Measurements from ENCODE around the gene ENPEP. TPM values are rescaled to one million over a fixed set of nuclear protein-coding genes. Genes with fewer than 3 reads are reported as not detected.
"Not testable (repeated sequence)": the region's sequence is repeated elsewhere in the genome, so short reads cannot be mapped to it uniquely, and the experiment has no call there.

Gene ENPEP
- total RNA-seq, 6 experiments from 2014 or later: 15.5 to 28.7 (median 24.7) TPM

GRCh38 chr4:110567214-110567613 lies 91.3 kb downstream of the ENPEP start:
- ATAC-seq (no peak), DNase-seq (no peak)
- Histone ChIP-seq H3K27ac (no peak overlapping the region), H3K4me3 (no peak overlapping the region), H3K36me3 (no peaks in the 10 kb centered on the region), H3K27me3 (no peaks in the 10 kb centered on the region), H3K9me3 (no peaks in the 10 kb centered on the region), H3K4me1 (no peaks in the 10 kb centered on the region)
- TF ChIP-seq, protein P1, sequence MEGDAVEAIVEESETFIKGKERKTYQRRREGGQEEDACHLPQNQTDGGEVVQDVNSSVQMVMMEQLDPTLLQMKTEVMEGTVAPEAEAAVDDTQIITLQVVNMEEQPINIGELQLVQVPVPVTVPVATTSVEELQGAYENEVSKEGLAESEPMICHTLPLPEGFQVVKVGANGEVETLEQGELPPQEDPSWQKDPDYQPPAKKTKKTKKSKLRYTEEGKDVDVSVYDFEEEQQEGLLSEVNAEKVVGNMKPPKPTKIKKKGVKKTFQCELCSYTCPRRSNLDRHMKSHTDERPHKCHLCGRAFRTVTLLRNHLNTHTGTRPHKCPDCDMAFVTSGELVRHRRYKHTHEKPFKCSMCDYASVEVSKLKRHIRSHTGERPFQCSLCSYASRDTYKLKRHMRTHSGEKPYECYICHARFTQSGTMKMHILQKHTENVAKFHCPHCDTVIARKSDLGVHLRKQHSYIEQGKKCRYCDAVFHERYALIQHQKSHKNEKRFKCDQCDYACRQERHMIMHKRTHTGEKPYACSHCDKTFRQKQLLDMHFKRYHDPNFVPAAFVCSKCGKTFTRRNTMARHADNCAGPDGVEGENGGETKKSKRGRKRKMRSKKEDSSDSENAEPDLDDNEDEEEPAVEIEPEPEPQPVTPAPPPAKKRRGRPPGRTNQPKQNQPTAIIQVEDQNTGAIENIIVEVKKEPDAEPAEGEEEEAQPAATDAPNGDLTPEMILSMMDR (IDR thresholded peaks at IDR 0.05): no peak
- no peak for TF ChIP-seq POLR2A (IDR thresholded peaks at IDR 0.05)
- 50% methylated on average over 6 of the region's 6 CpGs for WGBS (ENCODE audit: insufficient coverage, low coverage, low lambda C conversion rate, missing lambda C conversion rate)
- intact Hi-C loops (cut with DNase I): no loop called here

- H3K4me1 ChIP-seq; H3K4me3 ChIP-seq; intact Hi-C loops (cut with DNase I); H3K27me3 ChIP-seq; ATAC-seq; H3K27ac ChIP-seq; H3K36me3 ChIP-seq; H3K9me3 ChIP-seq; DNase-seq: not testable (repeated sequence)
- 92% methylated on average over 2 of the region's 2 CpGs for WGBS (ENCODE audit: insufficient coverage, low coverage, low lambda C conversion rate, missing lambda C conversion rate)
Observed at GRCh38 chr4:110576696-110577095, 100.7 kb downstream of the ENPEP start.

GRCh38 chr4:110586131-110586850 lies 110.3 kb downstream of the ENPEP start:
- WGBS (ENCODE audit: insufficient coverage, low coverage, low lambda C conversion rate, missing lambda C conversion rate): 16% methylated on average over 7 of the region's 7 CpGs
- no peak overlapping the region for H3K27ac ChIP-seq
- no peaks in the 10 kb centered on the region for H3K9me3 ChIP-seq
- ATAC-seq (peak; percentile 70 to 77 (median 74)), DNase-seq (no peak)
- H3K27me3 ChIP-seq: no peaks in the 10 kb centered on the region
- no peaks in the 10 kb centered on the region for H3K36me3 ChIP-seq
- intact Hi-C loops (cut with DNase I): no loop called here
- TF ChIP-seq, protein P1 (IDR thresholded peaks at IDR 0.05): peak; percentile 36 to 61 (median 50)
- TF ChIP-seq POLR2A (IDR thresholded peaks at IDR 0.05): no peak
- no peak overlapping the region for H3K4me3 ChIP-seq
- no peaks in the 10 kb centered on the region for H3K4me1 ChIP-seq

- H3K27me3 ChIP-seq: no peaks in the 10 kb centered on the region
- H3K4me1 ChIP-seq: no peaks in the 10 kb centered on the region
- H3K9me3 ChIP-seq: no peaks in the 10 kb centered on the region
- 87% methylated on average over 19 of the region's 36 CpGs for WGBS (ENCODE audit: insufficient coverage, low coverage, low lambda C conversion rate, missing lambda C conversion rate)
- no peak for DNase-seq
- no peaks in the 10 kb centered on the region for H3K36me3 ChIP-seq
- no peak for TF ChIP-seq POLR2A (IDR thresholded peaks at IDR 0.05)
- TF ChIP-seq, protein P1 (IDR thresholded peaks at IDR 0.05): no peak
- peak in 1 of 4 donors; percentile 28 for ATAC-seq
- intact Hi-C loops (cut with DNase I): no loop called here
- no peak overlapping the region for H3K4me3 ChIP-seq
- H3K27ac ChIP-seq: no peak overlapping the region
Observed at GRCh38 chr4:110587666-110588285, 111.8 kb downstream of the ENPEP start.

DNA sequence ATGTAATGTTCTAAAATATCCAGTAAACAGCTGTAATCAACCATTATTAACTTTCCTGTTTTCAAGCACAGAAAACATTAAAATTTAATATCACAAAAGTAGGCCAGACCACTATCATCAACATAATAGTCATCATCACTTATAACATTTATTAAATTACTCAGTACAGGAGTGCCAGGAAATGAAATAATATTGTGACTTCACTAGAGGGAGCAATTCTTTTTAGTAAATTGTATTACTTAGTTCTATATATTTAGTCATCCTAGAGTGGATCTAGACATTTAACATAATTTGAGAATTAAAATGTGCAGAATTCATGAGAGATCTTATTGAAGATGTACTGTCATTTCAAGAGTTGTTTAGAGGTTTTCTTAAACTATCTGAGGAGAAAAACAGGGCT lies 113.3 kb downstream of the ENPEP start:
- no peak overlapping the region for H3K4me3 ChIP-seq
- H3K4me1 ChIP-seq: no peaks in the 10 kb centered on the region
- DNase-seq (no peak), ATAC-seq (no peak)
- H3K36me3 ChIP-seq: no peaks in the 10 kb centered on the region
- no peaks in the 10 kb centered on the region for H3K27me3 ChIP-seq
- no peaks in the 10 kb centered on the region for H3K9me3 ChIP-seq
- intact Hi-C loops (cut with DNase I): no loop called here
- H3K27ac ChIP-seq: no peak overlapping the region
- TF ChIP-seq, protein P1 (IDR thresholded peaks at IDR 0.05): peak in 3 of 4 donors; percentile 18 to 28 (median 27)
- TF ChIP-seq POLR2A (IDR thresholded peaks at IDR 0.05): no peak
